Measurements from ENCODE around the gene SELENOP.

DNA sequence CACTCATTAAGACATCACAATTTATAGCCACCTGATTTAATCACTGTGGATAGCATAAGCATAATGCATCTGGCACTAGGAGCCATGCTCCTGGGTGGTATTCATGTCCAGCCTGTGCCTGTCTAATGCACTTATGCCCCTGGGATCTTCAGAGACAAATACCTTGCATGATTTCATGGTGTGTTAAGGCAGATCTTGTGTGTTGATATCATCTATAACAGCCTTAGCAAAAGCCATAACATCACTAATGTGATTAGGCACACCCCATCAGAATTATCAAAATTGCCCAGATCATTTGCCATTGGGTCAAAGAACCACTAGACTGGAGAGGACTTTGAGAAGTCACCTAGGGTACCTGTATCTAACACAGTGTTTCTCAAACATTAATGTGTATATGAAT is 43.7 kb upstream of the SELENOP start:
- TF ChIP-seq CTCF (conservative IDR thresholded peaks at IDR 0.05) (no peak), ZFX (IDR thresholded peaks at IDR 0.05) (no peak)
